ENCODE results near the gene S100G.

DNA sequence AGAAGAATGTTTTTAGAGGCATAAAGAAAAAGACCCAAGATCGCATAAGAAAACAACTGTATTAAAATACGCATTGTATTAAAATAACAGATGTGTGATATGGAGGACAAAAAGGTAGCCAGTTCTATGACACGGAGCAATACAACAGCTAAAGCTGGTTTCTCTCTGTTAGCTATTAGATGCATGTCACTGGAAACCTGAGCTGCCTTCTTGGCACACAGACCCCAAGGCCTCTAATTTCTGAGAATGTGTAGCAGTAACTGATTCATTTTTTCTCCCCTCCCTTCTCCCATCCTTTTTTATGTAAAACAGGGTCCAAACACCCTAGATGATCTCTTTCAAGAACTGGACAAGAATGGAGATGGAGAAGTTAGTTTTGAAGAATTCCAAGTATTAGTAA is 4.1 kb downstream of the S100G start:
- TF ChIP-seq, protein P1, sequence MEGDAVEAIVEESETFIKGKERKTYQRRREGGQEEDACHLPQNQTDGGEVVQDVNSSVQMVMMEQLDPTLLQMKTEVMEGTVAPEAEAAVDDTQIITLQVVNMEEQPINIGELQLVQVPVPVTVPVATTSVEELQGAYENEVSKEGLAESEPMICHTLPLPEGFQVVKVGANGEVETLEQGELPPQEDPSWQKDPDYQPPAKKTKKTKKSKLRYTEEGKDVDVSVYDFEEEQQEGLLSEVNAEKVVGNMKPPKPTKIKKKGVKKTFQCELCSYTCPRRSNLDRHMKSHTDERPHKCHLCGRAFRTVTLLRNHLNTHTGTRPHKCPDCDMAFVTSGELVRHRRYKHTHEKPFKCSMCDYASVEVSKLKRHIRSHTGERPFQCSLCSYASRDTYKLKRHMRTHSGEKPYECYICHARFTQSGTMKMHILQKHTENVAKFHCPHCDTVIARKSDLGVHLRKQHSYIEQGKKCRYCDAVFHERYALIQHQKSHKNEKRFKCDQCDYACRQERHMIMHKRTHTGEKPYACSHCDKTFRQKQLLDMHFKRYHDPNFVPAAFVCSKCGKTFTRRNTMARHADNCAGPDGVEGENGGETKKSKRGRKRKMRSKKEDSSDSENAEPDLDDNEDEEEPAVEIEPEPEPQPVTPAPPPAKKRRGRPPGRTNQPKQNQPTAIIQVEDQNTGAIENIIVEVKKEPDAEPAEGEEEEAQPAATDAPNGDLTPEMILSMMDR (IDR thresholded peaks at IDR 0.05), result no peak
- TF ChIP-seq POLR2A (IDR thresholded peaks at IDR 0.05), result no peak
